T-helper 1 cell (primary cell): ENCODE measurements around the gene PTPRD.

Experiments used
- DNase-seq, 5 donors: peaks; one replicate each; pipeline ENCODE4 v3.0.0-alpha.2; 2012 to 2020

Gene PTPRD

GRCh38 chr9:8536845-8537244, 2076.0 kb downstream of the PTPRD start:
- DNase-seq = no peak

- DNase-seq = no peak
Observed at GRCh38 chr9:8534828-8535227, 2078.0 kb downstream of the PTPRD start.

GRCh38 chr9:8533681-8534080, 2079.1 kb downstream of the PTPRD start:
- DNase-seq = no peak

GRCh38 chr9:8531826-8532415, 2080.9 kb downstream of the PTPRD start:
- no peak for DNase-seq

GRCh38 chr9:8521112-8521511, 2091.7 kb downstream of the PTPRD start:
- DNase-seq = no peak

GRCh38 chr9:8515748-8516147, 2097.1 kb downstream of the PTPRD start:
- DNase-seq = no peak

- no peak for DNase-seq
Observed at GRCh38 chr9:8514760-8515159, 2098.0 kb downstream of the PTPRD start.

- DNase-seq = no peak
Observed at GRCh38 chr9:8508671-8509290, 2104.0 kb downstream of the PTPRD start.

- no peak for DNase-seq
Observed at GRCh38 chr9:8494571-8494970, 2118.2 kb downstream of the PTPRD start.

- no peak for DNase-seq
Observed at GRCh38 chr9:8492679-8493078, 2120.1 kb downstream of the PTPRD start.

GRCh38 chr9:8492024-8492423, 2120.8 kb downstream of the PTPRD start:
- no peak for DNase-seq

GRCh38 chr9:8491563-8491962, 2121.2 kb downstream of the PTPRD start:
- DNase-seq = no peak

GRCh38 chr9:8489835-8490234, 2123.0 kb downstream of the PTPRD start:
- no peak for DNase-seq

GRCh38 chr9:8486095-8486494, 2126.7 kb downstream of the PTPRD start:
- DNase-seq = no peak

- DNase-seq = no peak
Observed at GRCh38 chr9:8484597-8485191, 2128.1 kb downstream of the PTPRD start.

- no peak for DNase-seq
Observed at GRCh38 chr9:8477450-8477849, 2135.4 kb downstream of the PTPRD start.

GRCh38 chr9:8474937-8475336, 2137.9 kb downstream of the PTPRD start:
- no peak for DNase-seq

- DNase-seq = no peak
Observed at GRCh38 chr9:8473244-8474020, 2139.4 kb downstream of the PTPRD start.

GRCh38 chr9:8468045-8468637, 2144.7 kb downstream of the PTPRD start:
- DNase-seq = no peak

GRCh38 chr9:8457816-8458215, 2155.0 kb downstream of the PTPRD start:
- DNase-seq = no peak

- DNase-seq = no peak
Observed at GRCh38 chr9:8457055-8457454, 2155.7 kb downstream of the PTPRD start.

- no peak for DNase-seq
Observed at GRCh38 chr9:8456344-8456743, 2156.5 kb downstream of the PTPRD start.

- DNase-seq = no peak
Observed at GRCh38 chr9:8450810-8451545, 2161.8 kb downstream of the PTPRD start.
